PC-9 (cell line): ENCODE data around the gene RPL39L.

Experiments
- CTCF ChIP-seq: fragments of 200-600 bp; sonication (generic); conservative IDR thresholded peaks from 2 replicates; pipeline ENCODE4 v1.6.1; 2017; ENCODE audit warnings: mixed run types, antibody characterized with exemption, mild to moderate bottlenecking, moderate library complexity
- EZH2 ChIP-seq: fragments of 200-600 bp; sonication (generic); IDR thresholded peaks from 2 replicates; pipeline ENCODE4 v1.8.0; 2017; ENCODE audit warnings: antibody characterized with exemption, low read depth

GRCh38 chr3:187076297-187076696 is 63.0 kb downstream of the RPL39L start:
- TF ChIP-seq CTCF (no peak), EZH2 (no peak)
